GM18499 (cell line): ENCODE measurements around the gene TRIM4.

Experiments used
- ATAC-seq: cut with Tn5 transposase; IDR thresholded peaks from one replicate; pipeline ENCODE4 v1.9.1; 2021; ENCODE audit warnings: moderate number of reproducible peaks; ENCODE audit not compliant: insufficient read depth, unreplicated experiment

Gene TRIM4

GRCh38 chr7:99848420-99849216 is 70.7 kb downstream of the TRIM4 start:
- ATAC-seq: no peak

GRCh38 chr7:99844328-99844727 is 75.0 kb downstream of the TRIM4 start:
- ATAC-seq: no peak

GRCh38 chr7:99843808-99844207 is 75.5 kb downstream of the TRIM4 start:
- no peak for ATAC-seq

- ATAC-seq: no peak
Observed at GRCh38 chr7:99842926-99843325, 76.4 kb downstream of the TRIM4 start.
